Measurements from ENCODE around the gene RPL10. TPM values are rescaled to one million over a fixed set of nuclear protein-coding genes. Genes with fewer than 3 reads are reported as not detected.

The RPL10 gene
- polyA plus RNA-seq, 4 donors: 2,891 to 3,494 (median 3,187) TPM

DNA sequence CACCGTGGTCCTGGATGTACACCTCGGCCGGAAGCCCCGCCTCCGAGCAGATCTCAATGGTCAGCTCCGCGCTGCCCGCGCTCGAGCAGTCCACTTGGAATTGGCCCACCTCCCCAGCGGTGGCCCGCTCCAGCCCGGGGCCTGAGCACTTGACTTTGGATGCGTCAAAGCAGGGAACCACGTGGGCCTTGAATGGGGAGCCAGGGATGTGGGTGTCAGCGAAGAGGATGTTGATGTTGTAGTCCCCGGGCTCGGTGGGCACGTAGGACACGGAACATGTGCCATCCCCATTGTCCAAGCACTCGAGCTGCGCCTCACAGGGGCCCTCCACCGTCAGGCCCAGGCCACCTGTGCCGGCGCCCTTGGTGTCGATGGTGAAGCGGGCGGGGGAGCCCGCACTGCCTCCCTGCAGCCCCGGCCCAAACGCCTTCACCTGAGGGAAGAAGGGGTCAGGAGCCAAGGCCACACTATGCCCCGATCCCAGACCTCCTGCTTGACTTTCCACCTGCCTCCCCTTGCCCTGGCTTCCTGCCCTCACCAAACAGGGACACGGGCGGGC is 37.9 kb upstream of the RPL10 start:
- DNase-seq (ENCODE audit: low read depth in 4 of 4, low spot score in 3 of 4): no peak

DNA sequence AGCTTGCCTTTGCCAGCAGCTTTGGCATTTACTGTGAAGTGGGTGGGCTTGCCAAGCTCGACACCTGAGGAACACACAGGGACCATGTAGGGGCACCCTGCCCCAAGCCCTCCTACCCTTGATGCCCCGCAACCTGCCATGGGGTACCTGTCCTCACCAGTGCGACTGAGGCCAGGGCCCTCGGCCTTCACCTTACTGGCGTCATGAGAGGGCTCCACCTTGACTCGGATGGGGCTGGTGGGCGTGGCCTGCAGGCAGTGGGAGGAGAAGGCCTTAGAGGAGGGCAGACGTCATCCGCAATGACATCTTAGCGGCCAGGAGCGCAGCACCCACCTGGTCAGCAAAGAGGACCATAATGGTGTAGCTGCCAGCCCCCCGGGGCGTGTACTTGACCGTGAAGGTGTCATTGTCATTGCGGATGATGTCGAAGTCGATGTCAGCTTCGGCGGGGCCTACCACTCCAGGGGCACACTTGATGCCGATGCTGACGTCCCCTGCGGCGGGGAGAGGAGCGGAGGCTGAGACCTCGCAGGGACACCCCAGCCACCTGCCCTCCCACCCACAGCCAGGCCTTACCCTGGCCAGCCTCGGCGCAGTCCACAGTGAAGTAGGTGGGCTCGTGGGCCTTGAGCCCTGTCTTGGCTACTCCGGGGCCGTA is 36.0 kb upstream of the RPL10 start:
- DNase-seq (ENCODE audit: low read depth in 4 of 4, low spot score in 3 of 4): no peak

DNA sequence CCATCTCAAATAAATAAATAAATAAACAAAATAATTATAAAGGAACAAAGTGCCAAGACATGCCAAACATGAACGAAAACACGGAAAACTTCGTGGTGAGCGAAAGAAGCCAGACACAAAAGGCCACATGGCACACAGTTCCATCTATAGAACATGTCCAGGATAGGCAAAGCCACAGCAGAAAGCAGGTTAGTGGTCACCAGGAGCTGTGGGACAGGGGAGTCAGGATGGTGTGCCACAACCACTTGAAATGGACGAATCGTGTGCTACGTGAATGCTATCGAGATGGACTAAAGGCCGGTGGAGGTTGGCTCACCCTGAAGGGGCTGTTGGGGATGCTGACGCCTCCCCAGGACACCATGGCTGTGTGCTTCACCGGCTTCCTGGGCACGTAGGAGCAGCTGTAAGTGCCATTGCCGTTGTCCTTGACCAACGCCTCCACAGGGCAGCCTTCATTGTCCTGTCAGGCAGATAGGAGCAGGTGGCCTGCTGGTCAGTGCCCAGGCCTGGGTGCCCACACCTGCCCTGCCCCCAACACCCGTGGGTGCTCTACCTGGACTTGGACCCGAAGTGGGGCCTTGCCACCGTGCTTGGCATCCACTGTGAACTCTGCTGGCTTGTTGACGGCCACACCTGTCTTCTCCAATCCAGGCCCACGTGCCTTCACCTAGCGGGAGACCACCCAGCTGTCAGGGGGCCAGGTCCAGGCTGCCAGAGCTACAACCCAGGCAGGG is 34.3 kb upstream of the RPL10 start:
- DNase-seq (ENCODE audit: low read depth in 4 of 4, low spot score in 3 of 4): no peak

DNA sequence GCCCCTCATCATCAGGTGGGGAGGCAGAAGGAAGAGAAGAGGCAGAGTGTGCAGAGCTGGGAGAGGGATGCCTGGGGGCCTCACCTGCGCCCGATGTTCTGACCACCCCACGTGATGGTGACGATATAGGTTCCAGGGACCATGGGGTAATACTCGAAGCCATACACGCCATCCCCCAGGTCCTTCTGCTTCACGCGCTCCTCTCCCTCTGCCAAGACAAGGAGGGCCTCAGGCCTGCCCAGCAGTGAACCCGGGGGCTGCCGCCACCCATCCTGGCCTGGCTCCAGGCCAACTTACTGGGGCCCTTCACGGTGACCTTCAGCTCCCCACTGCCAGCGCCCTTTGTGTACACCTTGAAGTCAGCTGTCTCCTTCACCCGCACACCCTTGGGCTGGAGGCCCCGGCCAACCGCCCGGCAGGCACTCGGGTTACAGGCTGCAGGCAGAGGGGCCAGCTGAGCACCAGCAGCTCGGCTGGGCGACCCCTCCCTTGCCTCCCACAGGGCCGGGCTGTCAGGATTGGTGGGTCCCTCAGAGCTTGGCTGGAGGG is 33.1 kb upstream of the RPL10 start:
- DNase-seq (ENCODE audit: low read depth in 4 of 4, low spot score in 3 of 4): no peak

DNA sequence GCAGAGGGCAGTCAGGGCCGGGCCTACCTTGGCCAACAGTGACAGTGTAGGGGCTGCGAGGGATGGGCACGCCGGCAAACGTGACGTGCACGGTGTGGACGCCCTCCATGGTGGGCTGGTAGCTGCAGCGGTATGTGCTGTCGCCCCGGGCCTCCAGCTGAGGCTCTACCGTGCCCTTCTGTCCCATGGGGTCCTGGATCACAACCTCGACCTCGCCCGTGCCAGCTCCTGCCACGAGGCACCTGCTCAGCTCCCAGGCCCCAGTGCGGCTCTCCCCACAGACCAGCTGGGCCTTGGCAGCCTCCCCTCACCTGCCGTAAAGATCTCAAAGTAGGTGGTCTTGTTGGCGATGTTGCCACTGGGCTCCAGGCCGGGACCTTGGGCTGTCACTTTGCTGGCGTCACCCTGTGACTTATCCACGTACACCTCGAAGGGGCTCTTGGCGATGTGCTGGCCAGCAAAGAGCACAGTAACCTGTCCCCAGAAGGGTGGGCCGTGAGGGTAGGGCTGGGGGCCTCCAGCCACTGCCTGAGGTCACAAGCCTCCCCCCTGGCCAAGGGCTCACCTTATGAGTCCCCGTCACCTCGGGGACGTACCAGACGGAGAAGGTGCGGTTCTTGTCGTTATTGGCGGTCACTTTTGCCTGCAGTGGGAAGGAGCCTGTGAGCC is 32.0 kb upstream of the RPL10 start:
- DNase-seq (ENCODE audit: low read depth in 4 of 4, low spot score in 3 of 4): no peak

DNA sequence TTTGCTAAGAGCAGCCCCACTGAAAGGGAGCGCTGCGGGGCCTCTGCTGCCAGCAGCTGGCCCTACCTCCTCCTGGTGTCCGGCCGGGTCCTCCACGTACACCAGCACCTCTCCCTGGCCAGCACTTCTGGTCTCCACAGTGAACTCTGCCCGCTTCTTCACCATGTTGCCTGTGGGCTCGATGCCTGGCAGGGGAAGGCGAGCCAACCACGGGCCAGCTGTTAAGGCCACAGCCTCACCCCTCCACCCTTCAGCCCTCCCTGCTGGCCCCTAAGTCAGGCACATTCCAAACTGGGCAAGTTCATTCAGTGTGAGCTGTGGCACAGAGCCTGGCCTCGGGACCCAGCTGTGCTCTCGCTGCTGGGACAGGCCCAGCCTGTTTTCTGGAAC is 31.5 kb upstream of the RPL10 start:
- no peak for DNase-seq (ENCODE audit: low read depth in 4 of 4, low spot score in 3 of 4)

DNA sequence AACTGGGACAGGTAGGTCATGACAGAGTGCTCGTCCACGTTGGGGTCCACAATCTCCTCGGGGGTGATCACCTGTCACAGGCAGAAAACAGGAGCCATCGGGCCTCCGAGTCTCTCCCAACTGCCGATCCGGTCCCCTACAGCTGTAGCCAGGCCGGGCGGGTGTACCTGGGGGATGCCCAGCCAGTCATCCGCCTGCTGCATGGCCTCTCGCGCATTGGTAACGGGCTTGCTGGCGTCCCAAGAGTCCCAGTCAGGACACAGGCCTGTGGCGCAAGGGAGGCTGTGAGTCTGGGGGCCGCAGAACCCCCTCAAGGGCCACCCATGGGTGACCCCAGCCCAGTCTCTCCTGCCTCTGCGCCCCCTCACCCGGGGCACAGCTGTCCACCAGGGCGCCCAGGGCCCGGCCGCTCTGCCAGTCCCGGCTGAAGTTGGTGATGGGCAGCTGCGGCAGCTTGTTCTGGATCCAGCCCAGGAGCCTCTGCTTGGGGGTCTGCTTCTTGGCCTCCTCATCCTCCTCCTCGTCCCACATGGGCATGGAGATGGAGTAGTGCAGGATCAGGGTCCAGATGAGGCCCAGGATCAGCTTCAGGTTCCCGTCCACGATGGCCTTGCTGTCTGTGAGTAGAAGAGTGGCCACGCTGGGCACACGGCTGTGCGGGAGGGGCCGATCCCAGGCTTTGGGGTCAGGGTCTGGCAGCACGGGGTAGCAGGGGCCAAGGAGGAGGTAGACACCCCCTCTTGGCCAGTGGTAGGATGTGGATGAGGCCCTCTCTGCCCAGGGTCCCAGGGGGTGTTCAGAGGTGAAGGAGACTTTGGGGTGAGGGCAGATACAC is 30.5 kb upstream of the RPL10 start:
- DNase-seq (ENCODE audit: low read depth in 4 of 4, low spot score in 3 of 4): no peak

DNA sequence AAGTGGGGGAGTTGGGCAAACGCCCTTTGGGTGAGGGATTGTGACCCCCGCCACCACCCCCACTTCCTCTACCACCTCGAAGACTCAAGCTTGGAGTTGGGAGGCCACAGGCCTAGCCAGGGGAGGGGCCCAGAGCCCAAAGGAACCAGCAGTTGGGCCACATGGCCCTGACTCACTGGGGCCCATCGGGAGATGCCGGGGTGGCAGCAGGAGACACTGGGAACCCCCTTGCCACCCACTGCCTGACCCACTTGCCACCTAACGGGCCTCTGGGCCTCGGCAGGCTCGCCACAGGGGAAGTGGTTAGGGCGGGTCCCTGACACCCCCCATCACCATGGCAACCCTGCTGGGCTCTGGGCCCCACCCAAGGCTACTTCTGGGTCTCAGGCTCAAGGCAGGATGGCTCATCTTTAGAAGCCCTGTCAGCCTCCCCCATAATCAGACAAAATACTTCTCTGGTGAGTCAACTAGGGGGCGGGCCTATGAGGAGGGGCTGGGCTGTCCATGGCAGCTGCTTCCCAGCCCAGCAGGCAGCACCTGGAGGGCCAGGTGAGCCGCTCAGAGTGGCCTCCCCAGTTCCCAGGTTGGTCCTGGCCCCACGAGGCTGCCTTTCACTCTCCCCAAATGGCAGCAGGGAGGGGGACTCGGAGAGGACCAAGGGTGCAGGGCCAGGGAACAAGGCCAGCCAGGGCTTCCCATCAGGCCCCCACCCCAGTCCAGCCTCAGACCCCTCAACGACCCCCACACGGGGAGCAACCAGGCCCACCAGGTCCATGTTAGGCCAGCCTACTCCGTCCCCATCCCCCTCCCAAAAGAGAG is 29.3 kb upstream of the RPL10 start:
- DNase-seq (ENCODE audit: low read depth in 4 of 4, low spot score in 3 of 4): no peak

DNA sequence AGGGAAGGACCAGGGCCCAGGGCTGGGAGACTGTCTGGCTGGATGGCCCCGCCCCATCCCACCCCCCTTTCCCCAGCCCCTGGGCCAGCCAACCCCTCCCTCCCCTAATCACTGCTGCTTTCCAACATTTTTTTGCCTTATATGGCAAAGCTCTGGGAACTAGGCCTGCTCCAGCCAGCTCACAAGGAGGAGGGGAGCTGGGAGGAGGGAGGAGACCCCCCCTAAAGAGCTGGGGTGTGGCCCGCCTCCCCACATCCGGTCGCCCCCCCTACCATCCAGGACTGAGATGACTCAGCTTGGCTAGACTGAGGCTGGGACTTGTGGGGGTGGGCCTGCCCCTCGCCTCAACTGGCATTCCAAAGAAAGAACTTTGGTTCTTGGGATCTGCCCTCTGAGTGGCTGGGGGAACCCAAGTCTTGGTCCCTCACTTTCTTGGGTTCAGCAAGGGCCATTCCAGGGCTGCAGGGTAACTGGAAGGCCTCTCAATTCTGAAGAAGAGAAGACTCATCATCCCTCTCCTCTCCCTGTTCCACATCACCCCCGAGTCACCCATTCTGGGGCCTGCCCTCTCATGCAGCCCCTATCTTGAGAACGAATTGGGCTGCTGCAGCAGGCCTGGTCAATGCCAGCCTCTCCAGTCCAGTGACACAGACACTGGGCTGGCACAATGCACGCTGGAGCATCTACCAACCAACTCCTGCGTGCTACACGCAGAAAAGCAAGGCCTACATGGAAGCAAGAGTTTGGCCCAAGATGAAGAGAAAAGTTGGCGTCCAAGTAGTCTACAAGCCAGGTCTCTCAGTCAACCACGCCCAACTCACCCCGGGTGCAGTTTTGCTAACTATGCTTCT is 28.5 kb upstream of the RPL10 start:
- DNase-seq (ENCODE audit: low read depth in 4 of 4, low spot score in 3 of 4): peak; percentile 60 to 79 (median 68)

DNA sequence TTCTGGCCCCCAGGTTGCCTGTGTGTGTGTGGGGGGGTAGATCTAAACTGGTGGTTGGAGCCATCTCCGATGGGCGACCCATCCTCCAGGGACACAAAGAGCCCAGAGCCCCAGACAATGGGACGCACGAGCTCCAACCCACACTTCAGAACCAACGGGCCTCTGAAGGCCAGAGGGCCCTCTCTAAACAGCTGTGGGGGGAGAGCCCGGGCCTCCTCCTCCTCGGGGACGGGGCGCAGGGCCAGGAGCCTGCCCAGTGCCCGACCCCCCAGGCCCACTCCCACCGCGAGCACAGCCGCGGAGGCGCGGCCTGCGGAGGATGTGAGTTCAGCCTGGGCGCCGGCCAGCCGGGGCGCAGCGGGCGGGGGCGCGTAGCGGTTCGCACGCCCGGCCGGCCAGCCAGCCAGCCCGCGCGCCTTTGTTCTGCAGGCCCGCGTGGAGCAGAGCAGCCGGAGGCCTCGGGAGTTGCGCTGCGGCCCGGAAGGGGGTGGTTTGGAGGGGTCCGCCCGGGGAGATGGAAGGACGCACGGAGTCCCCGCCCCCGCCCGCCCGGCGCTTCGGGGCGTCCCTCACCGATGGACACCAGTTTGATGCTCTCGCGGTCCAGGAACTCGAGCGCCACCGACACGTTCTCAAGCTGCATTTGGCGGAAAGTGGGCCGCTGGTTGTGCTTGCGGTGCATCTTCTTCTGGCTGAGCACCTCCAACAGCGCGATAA is 27.7 kb upstream of the RPL10 start:
- DNase-seq (ENCODE audit: low read depth in 4 of 4, low spot score in 3 of 4): no peak

DNA sequence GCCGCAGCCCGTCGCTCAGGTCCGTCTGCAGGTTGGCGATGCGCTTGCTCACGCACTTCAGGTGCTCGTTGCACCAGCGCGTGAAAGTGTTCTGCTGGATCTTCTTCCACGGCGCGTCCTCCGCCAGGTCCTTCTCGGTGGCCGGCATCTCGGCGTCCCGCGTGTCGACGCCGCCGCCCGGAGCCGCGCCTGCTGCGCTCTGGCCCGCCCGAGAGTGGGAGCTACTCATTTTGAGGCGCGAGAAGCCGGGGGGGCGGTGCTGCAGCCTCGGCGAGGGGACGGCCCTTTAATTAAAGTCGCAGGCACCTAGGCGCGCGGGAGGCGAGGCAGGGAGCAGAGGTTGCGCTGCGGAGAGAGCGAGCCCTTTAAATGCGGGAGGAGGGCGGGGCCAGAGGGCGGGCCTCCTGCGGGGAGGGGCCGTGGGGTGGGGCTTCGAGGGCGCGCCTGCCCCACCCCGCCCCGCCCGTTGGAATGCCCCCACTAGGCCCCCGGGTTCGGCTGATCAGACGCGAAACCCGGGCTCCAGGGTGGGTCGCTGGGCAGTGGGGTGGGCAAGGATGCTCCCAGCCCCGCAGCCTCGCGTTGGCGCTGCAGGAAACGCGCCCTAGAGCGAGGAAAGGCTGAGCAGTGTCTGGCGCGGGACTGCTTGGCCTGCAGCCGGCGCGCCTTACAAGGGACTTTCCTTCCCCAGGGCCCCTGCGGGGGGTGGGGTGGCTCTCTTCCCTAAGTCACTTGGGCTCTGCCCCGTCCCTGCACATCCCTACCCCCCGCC is 27.0 kb upstream of the RPL10 start:
- peak; percentile 72 to 84 (median 78) for DNase-seq (ENCODE audit: low read depth in 4 of 4, low spot score in 3 of 4)

DNA sequence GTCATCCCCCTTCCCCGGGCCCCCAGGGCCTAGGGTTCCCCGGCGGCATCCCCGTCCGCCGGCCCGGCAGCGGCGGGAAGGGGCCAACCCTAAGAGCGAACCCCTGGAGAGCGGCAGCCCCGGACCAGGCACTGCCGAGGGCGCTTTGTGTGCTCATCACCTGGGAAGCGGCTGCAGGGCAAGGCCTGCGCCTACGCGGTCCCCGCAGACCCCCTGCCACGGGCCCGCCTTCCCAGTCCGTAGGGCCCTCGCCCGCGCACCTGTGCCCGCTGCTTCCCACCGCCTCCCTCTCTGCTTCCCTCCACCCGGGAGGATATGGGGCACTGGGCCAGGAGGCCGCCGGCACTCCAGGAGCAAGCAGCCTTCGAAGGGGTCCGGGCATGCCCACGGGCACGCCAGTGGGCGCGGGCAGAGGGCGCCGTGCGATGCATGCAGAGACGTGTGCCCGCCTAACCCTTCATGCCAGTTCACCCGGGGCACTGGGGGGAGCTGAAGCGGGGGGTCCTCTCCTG is 26.3 kb upstream of the RPL10 start:
- no peak for DNase-seq (ENCODE audit: low read depth in 4 of 4, low spot score in 3 of 4)

DNA sequence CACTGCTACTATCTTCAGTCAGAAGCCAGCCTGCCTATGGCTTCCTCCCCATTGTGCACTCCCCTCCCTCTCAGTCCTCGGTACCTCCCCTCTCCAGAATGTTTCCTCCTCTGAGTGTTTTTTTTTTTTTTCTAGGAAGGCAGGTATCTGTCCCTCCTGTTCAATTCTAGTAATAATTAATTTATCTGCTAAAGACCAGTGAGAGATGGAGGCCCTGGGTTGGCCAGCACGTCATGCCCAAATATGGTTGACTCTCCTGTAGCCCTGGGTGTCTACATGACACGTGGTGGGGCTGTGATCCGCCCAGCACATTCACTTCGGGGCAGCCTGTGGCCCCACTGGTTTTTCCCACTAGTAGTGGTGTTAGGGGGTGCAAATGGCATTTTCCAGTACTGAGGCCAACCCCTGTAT is 25.6 kb upstream of the RPL10 start:
- DNase-seq (ENCODE audit: low read depth in 4 of 4, low spot score in 3 of 4): no peak

DNA sequence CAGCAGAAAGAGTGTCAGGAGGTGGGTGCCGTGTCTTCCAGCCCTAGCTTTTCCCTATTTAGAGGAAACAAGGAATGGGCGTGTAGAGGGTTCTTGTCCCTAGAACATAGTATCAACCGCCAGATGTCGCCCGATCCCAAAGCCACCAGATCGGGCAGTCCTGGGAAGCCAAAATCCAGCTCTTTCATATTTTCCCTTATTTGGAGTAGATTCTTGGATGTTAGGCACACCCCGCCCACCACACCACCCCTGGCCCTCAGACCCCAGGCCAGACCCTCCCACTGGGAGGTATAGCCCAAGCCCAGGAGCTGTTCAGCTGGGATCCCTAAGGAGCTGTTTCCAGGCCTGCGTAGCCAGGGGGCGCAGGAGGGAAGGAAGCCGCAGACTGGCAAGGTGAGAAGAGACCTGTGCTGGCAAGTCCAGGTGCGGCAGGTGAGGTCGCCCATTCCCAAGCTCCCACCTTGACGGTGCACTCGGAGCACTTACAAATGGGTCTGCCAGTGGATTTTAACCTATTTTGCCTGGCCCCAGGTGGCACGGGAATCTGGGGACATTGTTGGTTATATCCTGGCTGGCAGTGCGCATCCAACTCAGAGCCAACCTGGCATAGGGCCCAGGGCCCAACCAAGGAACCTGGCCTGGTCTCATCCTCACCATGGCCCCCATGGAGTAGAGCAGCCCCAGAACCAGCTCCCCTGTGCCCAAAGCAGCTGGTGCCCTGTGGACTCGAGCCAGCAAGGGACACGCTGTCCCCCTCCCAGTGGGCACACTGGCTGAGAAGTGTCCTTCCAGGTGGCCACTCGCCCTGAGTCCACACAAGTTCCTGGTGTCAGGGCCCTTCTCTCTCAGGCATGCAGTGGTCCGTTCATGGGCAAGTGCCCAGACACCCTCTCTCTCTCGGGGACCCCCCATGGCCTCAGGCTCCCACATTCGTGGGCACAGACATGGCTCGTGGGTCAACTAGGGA is 24.6 kb upstream of the RPL10 start:
- no peak for DNase-seq (ENCODE audit: low read depth in 4 of 4, low spot score in 3 of 4)

DNA sequence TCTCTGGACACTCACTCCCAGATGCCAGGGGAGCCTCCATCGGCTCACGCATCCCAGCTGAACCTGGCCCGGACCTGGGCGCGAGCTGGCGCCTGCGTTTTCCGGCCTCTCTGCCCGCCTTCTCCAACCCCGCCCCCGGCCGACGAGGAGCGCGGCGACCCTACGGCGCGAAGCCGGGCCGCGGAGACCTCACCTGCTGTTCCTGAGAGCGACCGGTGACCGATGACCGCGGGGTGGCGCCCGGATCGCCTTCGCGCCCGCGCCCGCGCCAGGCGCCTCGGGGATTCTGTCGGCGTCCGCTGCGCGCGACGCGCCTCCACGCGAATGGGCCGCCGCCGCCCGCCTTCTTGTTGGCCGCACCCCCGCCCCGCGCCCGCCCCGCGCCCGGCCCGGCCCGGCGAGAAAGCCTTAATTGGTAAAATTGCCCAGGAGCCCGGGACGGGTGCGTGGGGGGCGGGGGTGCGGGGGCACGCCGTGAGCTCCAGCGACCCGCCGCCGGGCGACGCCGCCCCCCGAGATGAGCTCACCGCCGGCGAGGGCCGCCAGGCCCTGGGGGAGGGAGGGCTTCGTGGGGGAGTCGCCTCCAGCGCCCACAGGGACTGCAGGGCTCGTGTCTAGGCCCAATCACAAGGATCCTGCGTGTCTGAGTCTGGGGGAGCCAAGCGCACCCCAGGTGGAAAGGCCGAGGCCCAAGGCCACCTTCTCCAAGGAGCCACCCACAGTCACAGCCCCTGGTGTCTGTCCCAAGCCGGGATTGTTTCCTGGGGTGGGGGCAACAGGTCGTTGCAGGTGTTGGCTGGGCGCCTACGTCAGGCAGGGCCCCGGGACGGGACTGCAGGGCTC is 23.6 kb upstream of the RPL10 start, which contains the start of gene FLNA:
Gene FLNA (minus strand): TSS at position 322 of the 843 bp plus-strand sequence. CDS start 3,389 bp downstream, outside the sequence.
- DNase-seq (ENCODE audit: low read depth in 4 of 4, low spot score in 3 of 4): no peak

Data from left renal pelvis (tissue), 4 donors.